HL-60 (cell line): Measurements from ENCODE around the gene MTHFSD.

Source experiments
- CTCF ChIP-seq: IDR thresholded peaks from one replicate; pipeline ENCODE4 v1.5.1; 2011; ENCODE audit warnings: low read length, control low read depth, inconsistent platforms; ENCODE audit not compliant: insufficient read depth
- GABPA ChIP-seq: IDR thresholded peaks from 2 replicates; pipeline ENCODE4 v1.6.1; 2012; ENCODE audit warnings: low read depth
- POLR2AphosphoS5 ChIP-seq: IDR thresholded peaks from 2 replicates; pipeline ENCODE4 v1.6.1; 2012; ENCODE audit warnings: low read depth
- REST ChIP-seq: IDR thresholded peaks from 2 replicates; pipeline ENCODE4 v1.6.1; 2012; ENCODE audit warnings: low read depth; ENCODE audit not compliant: insufficient replicate concordance
- SPI1 ChIP-seq: IDR thresholded peaks from 2 replicates; pipeline ENCODE4 v1.6.1; 2012; ENCODE audit warnings: low read depth, mild to moderate bottlenecking, borderline replicate concordance

GRCh38 chr16:86513471-86514277 lies 41.4 kb downstream of the MTHFSD start:
- no peak for TF ChIP-seq CTCF
- TF ChIP-seq POLR2AphosphoS5 = no peak
- no peak for TF ChIP-seq REST
- TF ChIP-seq GABPA = no peak
- TF ChIP-seq SPI1 = no peak
